ENCODE measurements around the gene FAM184B.
"Not testable (repeated sequence)": the region's sequence is repeated elsewhere in the genome, so short reads cannot be mapped to it uniquely, and the experiment has no call there.

FAM184B gene

GRCh38 chr4:17688011-17688441 is 93.4 kb downstream of the FAM184B start:
- no peak overlapping the region for H3K27ac ChIP-seq (ENCODE audit: low read depth, low read length, poor library complexity, severe bottlenecking)
- no peaks in the 10 kb centered on the region for H4K20me1 ChIP-seq (ENCODE audit: insufficient read depth, low read length)

GRCh38 chr4:17687237-17687857 is 94.1 kb downstream of the FAM184B start:
- no peak overlapping the region for H3K9ac ChIP-seq (ENCODE audit: low read length)
- TF ChIP-seq EZH2 (IDR thresholded peaks at IDR 0.05; ENCODE audit: borderline replicate concordance, low read length) (no peak), CTCF (IDR thresholded peaks at IDR 0.05; ENCODE audit: low read length) (no peak)
- H3K27me3 ChIP-seq (ENCODE audit: insufficient read depth, low read length), result no peaks in the 10 kb centered on the region
- H3K9me3 ChIP-seq (ENCODE audit: low read length), result no peaks in the 10 kb centered on the region
- no peaks in the 10 kb centered on the region for H3K79me2 ChIP-seq (ENCODE audit: insufficient read depth, low read length)
- H3K27ac ChIP-seq (ENCODE audit: low read depth, low read length, poor library complexity, severe bottlenecking), result no peak overlapping the region
- H3K4me3 ChIP-seq (ENCODE audit: low read depth, low read length, poor library complexity, severe bottlenecking), result no peak overlapping the region
- no peaks in the 10 kb centered on the region for H3K36me3 ChIP-seq (ENCODE audit: insufficient read depth, low read length)
- no peaks in the 10 kb centered on the region for H3K4me1 ChIP-seq (ENCODE audit: insufficient read depth, low read length, severe bottlenecking)
- no peaks in the 10 kb centered on the region for H4K20me1 ChIP-seq (ENCODE audit: insufficient read depth, low read length)
- H3F3A ChIP-seq (ENCODE audit: insufficient read depth, low read length), result no peaks in the 10 kb centered on the region
- H2AFZ ChIP-seq (ENCODE audit: low read length), result no peak overlapping the region
- no peak overlapping the region for H3K4me2 ChIP-seq (ENCODE audit: low read length)
- no peaks in the 10 kb centered on the region for H3K9me2 ChIP-seq (ENCODE audit: low read depth, low read length)

More at GRCh38 chr4:17688011-17688441, 93.4 kb downstream of the FAM184B start:
- Histone ChIP-seq H3F3A (ENCODE audit: insufficient read depth, low read length) (no peaks in the 10 kb centered on the region), H3K4me1 (ENCODE audit: insufficient read depth, low read length, severe bottlenecking) (no peaks in the 10 kb centered on the region), H3K9ac (ENCODE audit: low read length) (no peak overlapping the region), H3K9me2 (ENCODE audit: low read depth, low read length) (no peaks in the 10 kb centered on the region), H3K4me2 (ENCODE audit: low read length) (no peak overlapping the region), H3K4me3 (ENCODE audit: low read depth, low read length, poor library complexity, severe bottlenecking) (no peak overlapping the region), H2AFZ (ENCODE audit: low read length) (no peak overlapping the region), H3K27me3 (ENCODE audit: insufficient read depth, low read length) (no peaks in the 10 kb centered on the region), H3K79me2 (ENCODE audit: insufficient read depth, low read length) (no peaks in the 10 kb centered on the region), H3K36me3 (ENCODE audit: insufficient read depth, low read length) (no peaks in the 10 kb centered on the region), H3K9me3 (ENCODE audit: low read length) (no peaks in the 10 kb centered on the region)
- TF ChIP-seq EZH2 (IDR thresholded peaks at IDR 0.05; ENCODE audit: borderline replicate concordance, low read length) (no peak), CTCF (IDR thresholded peaks at IDR 0.05; ENCODE audit: low read length) (no peak)

- H3K9me3 ChIP-seq (ENCODE audit: low read length); H2AFZ ChIP-seq (ENCODE audit: low read length); H3K4me2 ChIP-seq (ENCODE audit: low read length); H3K79me2 ChIP-seq (ENCODE audit: insufficient read depth, low read length); H4K20me1 ChIP-seq (ENCODE audit: insufficient read depth, low read length); H3K27ac ChIP-seq (ENCODE audit: low read depth, low read length, poor library complexity, severe bottlenecking); H3K9ac ChIP-seq (ENCODE audit: low read length); H3K4me1 ChIP-seq (ENCODE audit: insufficient read depth, low read length, severe bottlenecking); H3K4me3 ChIP-seq (ENCODE audit: low read depth, low read length, poor library complexity, severe bottlenecking); H3K36me3 ChIP-seq (ENCODE audit: insufficient read depth, low read length); H3F3A ChIP-seq (ENCODE audit: insufficient read depth, low read length); H3K9me2 ChIP-seq (ENCODE audit: low read depth, low read length); H3K27me3 ChIP-seq (ENCODE audit: insufficient read depth, low read length): not testable (repeated sequence)
These were observed 96.8 kb downstream of the FAM184B start for GRCh38 chr4:17684648-17685047.

- Histone ChIP-seq H2AFZ (ENCODE audit: low read length) (no peak overlapping the region), H3K9me3 (ENCODE audit: low read length) (no peaks in the 10 kb centered on the region), H3F3A (ENCODE audit: insufficient read depth, low read length) (no peaks in the 10 kb centered on the region), H3K4me1 (ENCODE audit: insufficient read depth, low read length, severe bottlenecking) (no peaks in the 10 kb centered on the region), H3K27me3 (ENCODE audit: insufficient read depth, low read length) (no peaks in the 10 kb centered on the region), H4K20me1 (ENCODE audit: insufficient read depth, low read length) (no peaks in the 10 kb centered on the region), H3K4me2 (ENCODE audit: low read length) (no peak overlapping the region), H3K9ac (ENCODE audit: low read length) (no peak overlapping the region), H3K36me3 (ENCODE audit: insufficient read depth, low read length) (no peaks in the 10 kb centered on the region), H3K79me2 (ENCODE audit: insufficient read depth, low read length) (no peaks in the 10 kb centered on the region), H3K9me2 (ENCODE audit: low read depth, low read length) (no peaks in the 10 kb centered on the region), H3K4me3 (ENCODE audit: low read depth, low read length, poor library complexity, severe bottlenecking) (no peak overlapping the region), H3K27ac (ENCODE audit: low read depth, low read length, poor library complexity, severe bottlenecking) (no peak overlapping the region)
- TF ChIP-seq EZH2 (IDR thresholded peaks at IDR 0.05; ENCODE audit: borderline replicate concordance, low read length) (no peak), CTCF (IDR thresholded peaks at IDR 0.05; ENCODE audit: low read length) (no peak)
These were observed 99.2 kb downstream of the FAM184B start for GRCh38 chr4:17682222-17682566.
